Chondrocyte (in vitro differentiated cells): ENCODE data around the gene TYMP. TPM values are rescaled to one million over a fixed set of nuclear protein-coding genes. Genes with fewer than 3 reads are reported as not detected.

Source experiments
- DNase-seq: peaks from one replicate; pipeline ENCODE4 v3.0.0; 2021; ENCODE audit warnings: mixed read lengths, low spot score
- H3K27ac Mint-ChIP-seq: one replicate; pipeline ENCODE4 v1.8.0; 2021; ENCODE audit warnings: mild to moderate bottlenecking, moderate library complexity, mixed read lengths; ENCODE audit not compliant: unreplicated experiment
- H3K27me3 Mint-ChIP-seq: 2 replicates; pipeline ENCODE4 v1.8.0; 2021; ENCODE audit warnings: low read depth, mixed read lengths
- H3K36me3 Mint-ChIP-seq: 2 replicates; pipeline ENCODE4 v1.8.0; 2021; ENCODE audit warnings: low read depth, mixed read lengths
- H3K4me1 Mint-ChIP-seq: 2 replicates; pipeline ENCODE4 v1.8.0; 2021; ENCODE audit warnings: low read depth, mild to moderate bottlenecking, mixed read lengths
- H3K4me3 Mint-ChIP-seq: one replicate; pipeline ENCODE4 v1.8.0; 2021; ENCODE audit warnings: mild to moderate bottlenecking, moderate library complexity, mixed read lengths; ENCODE audit not compliant: unreplicated experiment
- H3K9me3 Mint-ChIP-seq: 2 replicates; pipeline ENCODE4 v1.8.0; 2021; ENCODE audit warnings: low read depth, mixed read lengths
- CTCF ChIP-seq: fragments of 200-600 bp; sonication (generic); IDR thresholded peaks from 2 replicates; pipeline ENCODE4 v1.5.0; 2021; ENCODE audit warnings: antibody characterized with exemption, mild to moderate bottlenecking, moderate library complexity
- total RNA-seq: library from RNA; stranded (reverse); gene quantifications from 3 replicates; pipeline ENCODE4 v1.2.1, GENCODE V29; 2021

TYMP gene
- total RNA-seq, 1 donor from 2014 or later, result 39.5 TPM

- peak overlapping the region; percentile 91 for H3K27ac Mint-ChIP-seq
- no peaks in the 10 kb centered on the region for H3K27me3 Mint-ChIP-seq
- DNase-seq, result peak; percentile 90
- peaks cover 2% of the 10 kb centered on the region for H3K36me3 Mint-ChIP-seq
- no peak for TF ChIP-seq CTCF
- peaks cover 15% of the 10 kb centered on the region for H3K4me1 Mint-ChIP-seq
- peak overlapping the region; percentile 6 for H3K4me3 Mint-ChIP-seq
- H3K9me3 Mint-ChIP-seq, result no peaks in the 10 kb centered on the region
Measured at GRCh38 chr22:50546326-50547262, 16.8 kb upstream of the TYMP start.

GRCh38 chr22:50545522-50546325, 15.9 kb upstream of the TYMP start, which contains the start of gene KLHDC7B:
TSS of gene KLHDC7B (plus strand) at chr22:50545899. CDS start at chr22:50546244, 345 bp downstream.
- H3K27me3 Mint-ChIP-seq, result no peaks in the 10 kb centered on the region
- peak within 1 kb of the TSS; percentile 91 for H3K27ac Mint-ChIP-seq
- peak; percentile 70 for DNase-seq

GRCh38 chr22:50544746-50545253, 15.0 kb upstream of the TYMP start:
- H3K27me3 Mint-ChIP-seq, result no peaks in the 10 kb centered on the region
- H3K4me1 Mint-ChIP-seq, result peaks cover 15% of the 10 kb centered on the region
- H3K9me3 Mint-ChIP-seq, result no peaks in the 10 kb centered on the region
- no peak overlapping the region for H3K4me3 Mint-ChIP-seq
- peak overlapping the region; percentile 91 for H3K27ac Mint-ChIP-seq
- no peak for TF ChIP-seq CTCF
- no peak for DNase-seq
- H3K36me3 Mint-ChIP-seq, result no peaks in the 10 kb centered on the region

More at GRCh38 chr22:50545522-50546325, 15.9 kb upstream of the TYMP start, which contains the start of gene KLHDC7B:
- Mint-ChIP-seq H3K9me3 (no peaks in the 10 kb centered on the region), H3K36me3 (no peaks in the 10 kb centered on the region), H3K4me3 (peak within 1 kb of the TSS; percentile 6), H3K4me1 (peaks cover 15% of the 10 kb centered on the region)
- TF ChIP-seq CTCF, result peak; percentile 37

GRCh38 chr22:50544078-50544745, 14.4 kb upstream of the TYMP start:
- no peaks in the 10 kb centered on the region for H3K36me3 Mint-ChIP-seq
- TF ChIP-seq CTCF, result peak; percentile 82
- no peaks in the 10 kb centered on the region for H3K27me3 Mint-ChIP-seq
- H3K4me3 Mint-ChIP-seq, result peak overlapping the region; percentile 57
- peak overlapping the region; percentile 77 for H3K27ac Mint-ChIP-seq
- DNase-seq, result no peak
- H3K9me3 Mint-ChIP-seq, result no peaks in the 10 kb centered on the region
- peaks cover 15% of the 10 kb centered on the region for H3K4me1 Mint-ChIP-seq
